Adrenal gland (tissue), 12 donors: Measurements from ENCODE around the gene DPYD. TPM values are rescaled to one million over a fixed set of nuclear protein-coding genes. Genes with fewer than 3 reads are reported as not detected.

Source experiments
- DNase-seq, 7 donors: peaks; one replicate each; pipeline ENCODE4 v3.0.0-alpha.2; 2019 to 2020
- H3K27ac ChIP-seq, 5 donors: fragments of 200-600 bp; sonication (generic) in 4 of 5; 1 replicate in 3 of 5; 2 replicates in 2 of 5; pipeline versions ENCODE4 v1.5.1 to v1.8.0; 2016 to 2020; ENCODE audit warnings: mild to moderate bottlenecking in 1 of 5
- H3K27me3 ChIP-seq: fragments of 200-600 bp; 2 replicates; pipeline ENCODE4 v1.8.0; 2021
- H3K36me3 ChIP-seq, 2 donors: fragments of 200-600 bp; replicated peaks in 1 of 2; 1 replicate in 1 of 2; 2 replicates in 1 of 2; pipeline versions ENCODE4 v1.5.1 to v1.8.0; 2018 to 2022
- H3K4me1 ChIP-seq, 2 donors: fragments of 200-600 bp; replicated peaks in 1 of 2; 1 replicate in 1 of 2; 2 replicates in 1 of 2; pipeline versions ENCODE4 v1.5.1 to v1.8.0; 2018 to 2021
- H3K4me3 ChIP-seq, 4 donors: fragments of 200-600 bp; sonication (generic) in 3 of 4; one replicate each; pipeline ENCODE4 v1.5.1; 2016 to 2018
- H3K9me3 ChIP-seq, 3 donors: fragments of 200-600 bp; sonication (generic) in 1 of 3; replicated peaks in 1 of 3; 1 replicate in 2 of 3; 2 replicates in 1 of 3; pipeline versions ENCODE4 v1.5.1 to v1.8.0; 2016 to 2021
- POLR2A ChIP-seq, 2 donors: fragments of 450-650 bp; IDR thresholded peaks; one replicate each; pipeline ENCODE4 v1.6.1; 2017; ENCODE audit warnings: antibody characterized with exemption in 2 of 2, mild to moderate bottlenecking in 2 of 2, moderate library complexity in 1 of 2
- WGBS, 4 donors: extraction: QIAGEN DNeasy Blood & Tissue Kit in 2 of 4; methylation state at CpG; one replicate each; pipeline versions ENCODE4 v1.1.5 to v1.1.7; 2013 to 2017; 5-methylcytosine and 5-hydroxymethylcytosine counted together
- intact Hi-C, 2 donors: fragments of 100-400 bp; cut with DNase I; formaldehyde crosslinking; loops; one replicate each; pipeline versions ENCODE4 v1.14.1 to v1.15.0; 2022 to 2023
- polyA plus RNA-seq, 3 donors: library from polyadenylated mRNA; stranded (reverse); fragments of 200-250 nt in 2 of 3; fragments of 350-450 nt in 1 of 3; fragmentation: Illumina TruSeq in 1 of 3; extraction: RNeasy Lipid Tissue Mini Kit (QIAGEN cat#74804) in 1 of 3; gene quantifications; one replicate each; pipeline ENCODE4 v1.2.3, GENCODE V29; 2013 to 2014
- total RNA-seq, 9 donors: library from RNA; depleted of rRNA in 4 of 9; stranded (reverse); fragments of >200 nt in 4 of 9; fragments of 120-200 nt in 1 of 9; fragmentation: NEBNext Ultra II Directional in 1 of 9; extraction: Animal tissue kit (Norgen Biotek cat#: 25700) in 1 of 9; gene quantifications; one replicate each; pipeline versions ENCODE4 v1.1.0 to v1.2.4, GENCODE V29; 2013 to 2023
- TF ChIP-seq, protein P1 (sequence below), 6 experiments: fragments of 450-650 bp in 4 of 6; fragments of 200-600 bp in 2 of 6; sonication (generic) in 1 of 6; IDR thresholded peaks; 1 replicate in 5 of 6; 2 replicates in 1 of 6; pipeline versions ENCODE4 v1.5.1 to v1.8.0; 2016 to 2021; ENCODE audit warnings: antibody characterized with exemption in 6 of 6, mild to moderate bottlenecking in 2 of 6, moderate library complexity in 1 of 6
- donor health status: healthy with polysubstance abuse.
- donor health status: Bipolar disorder and iron deficiency.
- donor health status: DM: yes; HTN: yes; CAD: no.
- donor health status: DM: no; HTN: no; CAD: no.
- donor health status: DM: no; HTN: no; CAD: no.
- donor health status: DM: yes; HTN: yes; CAD: no.

DPYD gene
- total and polyA plus RNA-seq, 12 donors = 6.6 to 73.1 (median 30.2) TPM

DNA sequence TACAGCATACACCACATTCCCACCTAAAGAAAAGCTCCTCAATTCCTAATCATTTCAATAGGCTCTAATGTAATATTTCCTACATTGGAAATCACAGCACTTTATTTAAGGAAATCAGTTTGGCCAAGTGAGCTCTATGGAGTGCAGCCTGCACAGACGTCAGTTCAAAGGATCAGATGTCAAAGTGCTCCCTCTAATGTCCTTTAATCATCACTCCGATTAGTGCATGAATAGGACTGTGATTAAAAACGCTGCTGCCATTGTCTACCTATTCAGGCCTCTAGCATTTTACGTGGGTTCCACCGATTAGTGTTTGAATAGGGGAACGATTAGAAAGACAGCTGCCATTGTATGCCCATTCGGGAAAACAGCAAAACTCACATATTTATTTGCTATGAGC lies 50.2 kb downstream of the DPYD start:
- intact Hi-C loops = no loop called here
- Histone ChIP-seq H3K9me3 (no peaks in the 10 kb centered on the region), H3K36me3 (no peaks in the 10 kb centered on the region), H3K27ac (no peak overlapping the region), H3K27me3 (no peaks in the 10 kb centered on the region), H3K4me1 (no peaks in the 10 kb centered on the region), H3K4me3 (no peak overlapping the region)
- TF ChIP-seq POLR2A (IDR thresholded peaks at IDR 0.05) = no peak
- TF ChIP-seq, protein P1, sequence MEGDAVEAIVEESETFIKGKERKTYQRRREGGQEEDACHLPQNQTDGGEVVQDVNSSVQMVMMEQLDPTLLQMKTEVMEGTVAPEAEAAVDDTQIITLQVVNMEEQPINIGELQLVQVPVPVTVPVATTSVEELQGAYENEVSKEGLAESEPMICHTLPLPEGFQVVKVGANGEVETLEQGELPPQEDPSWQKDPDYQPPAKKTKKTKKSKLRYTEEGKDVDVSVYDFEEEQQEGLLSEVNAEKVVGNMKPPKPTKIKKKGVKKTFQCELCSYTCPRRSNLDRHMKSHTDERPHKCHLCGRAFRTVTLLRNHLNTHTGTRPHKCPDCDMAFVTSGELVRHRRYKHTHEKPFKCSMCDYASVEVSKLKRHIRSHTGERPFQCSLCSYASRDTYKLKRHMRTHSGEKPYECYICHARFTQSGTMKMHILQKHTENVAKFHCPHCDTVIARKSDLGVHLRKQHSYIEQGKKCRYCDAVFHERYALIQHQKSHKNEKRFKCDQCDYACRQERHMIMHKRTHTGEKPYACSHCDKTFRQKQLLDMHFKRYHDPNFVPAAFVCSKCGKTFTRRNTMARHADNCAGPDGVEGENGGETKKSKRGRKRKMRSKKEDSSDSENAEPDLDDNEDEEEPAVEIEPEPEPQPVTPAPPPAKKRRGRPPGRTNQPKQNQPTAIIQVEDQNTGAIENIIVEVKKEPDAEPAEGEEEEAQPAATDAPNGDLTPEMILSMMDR (IDR thresholded peaks at IDR 0.05) = no peak
- 80 to 86% (median 85%) methylated on average over 7 of the region's 7 CpGs for WGBS, 4 donors
- DNase-seq = no peak

DNA sequence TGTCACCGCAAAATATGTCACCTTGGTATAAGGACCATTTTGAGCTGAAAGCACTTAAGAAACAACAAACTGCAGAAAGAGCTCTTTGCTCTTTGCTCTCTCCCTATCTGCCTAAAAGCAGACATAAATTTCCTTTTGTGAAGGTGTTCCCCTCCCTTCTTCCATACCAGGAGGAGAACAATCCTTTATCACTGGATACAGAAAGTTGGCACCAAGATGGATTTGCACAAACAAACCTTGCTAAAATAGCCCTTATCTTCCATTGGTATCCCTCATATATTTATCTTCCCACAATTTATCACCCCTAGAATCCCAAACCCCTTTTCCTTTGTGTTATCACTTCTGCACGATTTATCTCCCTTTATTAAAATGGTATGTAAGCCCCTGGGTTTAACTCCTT lies 51.4 kb downstream of the DPYD start:
- WGBS, 4 donors = 27 to 77% (median 31%) methylated on average over 2 of the region's 2 CpGs
- Histone ChIP-seq H3K36me3 (no peaks in the 10 kb centered on the region), H3K27me3 (no peaks in the 10 kb centered on the region), H3K4me3 (no peak overlapping the region), H3K27ac (no peak overlapping the region), H3K4me1 (no peaks in the 10 kb centered on the region), H3K9me3 (no peaks in the 10 kb centered on the region)
- intact Hi-C loops = no loop called here
- no peak for TF ChIP-seq POLR2A (IDR thresholded peaks at IDR 0.05)
- TF ChIP-seq, protein P1 (IDR thresholded peaks at IDR 0.05) = no peak
- DNase-seq = no peak

DNA sequence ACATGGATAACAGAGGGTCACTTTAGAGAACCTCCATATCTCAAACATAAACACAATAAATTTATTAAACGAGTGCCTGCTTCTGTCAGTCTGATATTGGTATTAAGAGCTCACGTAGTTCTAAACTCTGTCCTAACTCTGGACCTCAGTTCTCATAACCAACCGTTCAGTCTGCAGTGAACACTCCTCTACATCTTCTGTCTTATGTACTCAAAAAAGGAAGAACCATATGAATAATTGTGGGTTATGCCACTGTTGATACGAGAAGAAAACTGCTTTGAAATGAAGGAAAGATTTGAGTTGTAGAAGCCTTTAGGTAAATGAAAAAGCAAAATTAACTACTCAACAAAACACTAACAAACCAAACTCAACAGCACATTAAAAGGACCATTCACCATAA lies 53.7 kb downstream of the DPYD start:
- no peak overlapping the region for H3K27ac ChIP-seq
- intact Hi-C loops = no loop called here
- H3K36me3 ChIP-seq = no peaks in the 10 kb centered on the region
- H3K4me1 ChIP-seq = no peaks in the 10 kb centered on the region
- no peaks in the 10 kb centered on the region for H3K9me3 ChIP-seq
- H3K27me3 ChIP-seq = no peaks in the 10 kb centered on the region
- H3K4me3 ChIP-seq = no peak overlapping the region
- WGBS, 4 donors = 84 to 88% (median 85%) methylated on average over 4 of the region's 4 CpGs
- DNase-seq = no peak
- TF ChIP-seq, protein P1 (IDR thresholded peaks at IDR 0.05) = no peak
- no peak for TF ChIP-seq POLR2A (IDR thresholded peaks at IDR 0.05)

DNA sequence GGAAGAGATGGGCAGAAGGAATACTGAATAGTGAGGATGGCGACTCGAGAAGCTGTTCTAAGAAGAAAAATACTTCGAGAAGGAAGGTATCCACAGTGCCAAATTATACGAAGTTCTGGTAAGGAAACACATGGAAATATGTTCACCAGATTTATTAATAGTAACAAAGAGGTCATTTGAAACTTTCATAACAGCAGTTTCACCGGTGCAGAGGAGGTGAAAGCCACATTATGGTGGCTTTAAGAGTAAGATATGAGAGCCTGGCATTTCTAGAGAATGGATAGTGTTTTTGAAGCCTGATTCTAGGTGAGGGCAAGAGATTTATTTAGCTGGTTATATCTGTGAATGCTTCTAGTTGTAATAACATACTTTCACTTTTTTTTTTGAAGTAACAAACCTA lies 56.2 kb downstream of the DPYD start:
- no peaks in the 10 kb centered on the region for H3K4me1 ChIP-seq
- H3K36me3 ChIP-seq = no peaks in the 10 kb centered on the region
- H3K4me3 ChIP-seq = no peak overlapping the region
- no peak for TF ChIP-seq POLR2A (IDR thresholded peaks at IDR 0.05)
- TF ChIP-seq, protein P1 (IDR thresholded peaks at IDR 0.05) = no peak
- intact Hi-C loops = no loop called here
- H3K27me3 ChIP-seq = no peaks in the 10 kb centered on the region
- no peak overlapping the region for H3K27ac ChIP-seq
- no peak for DNase-seq
- WGBS, 4 donors = 71 to 78% (median 72%) methylated on average over 5 of the region's 5 CpGs
- no peaks in the 10 kb centered on the region for H3K9me3 ChIP-seq
